HG03378 (cell line): ENCODE measurements around the gene TRIP10.

Experiments
- ATAC-seq: cut with Tn5 transposase; IDR thresholded peaks from one replicate; pipeline ENCODE4 v1.9.1; 2021; ENCODE audit warnings: mild to moderate bottlenecking, moderate library complexity; ENCODE audit not compliant: unreplicated experiment

Gene TRIP10

DNA sequence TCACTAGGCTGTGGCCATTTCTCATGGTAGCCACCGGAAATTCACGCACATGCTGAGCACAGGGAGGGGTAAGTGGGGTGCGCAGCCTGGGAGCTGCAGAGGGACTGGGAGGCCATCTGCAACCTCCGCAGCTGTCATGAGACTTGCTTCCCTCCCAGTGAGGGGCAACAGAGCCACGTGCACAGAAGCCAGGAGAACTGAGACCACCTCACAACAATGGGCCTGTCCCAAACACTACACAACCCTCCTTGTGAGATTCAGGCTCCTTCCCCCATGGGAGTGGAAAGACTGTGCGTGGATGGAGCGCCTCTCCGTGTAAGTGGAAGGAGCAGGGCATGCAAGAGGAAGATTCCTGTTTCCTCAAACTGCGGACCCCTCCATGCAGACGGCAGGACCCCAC is 27.9 kb upstream of the TRIP10 start:
- no peak for ATAC-seq

DNA sequence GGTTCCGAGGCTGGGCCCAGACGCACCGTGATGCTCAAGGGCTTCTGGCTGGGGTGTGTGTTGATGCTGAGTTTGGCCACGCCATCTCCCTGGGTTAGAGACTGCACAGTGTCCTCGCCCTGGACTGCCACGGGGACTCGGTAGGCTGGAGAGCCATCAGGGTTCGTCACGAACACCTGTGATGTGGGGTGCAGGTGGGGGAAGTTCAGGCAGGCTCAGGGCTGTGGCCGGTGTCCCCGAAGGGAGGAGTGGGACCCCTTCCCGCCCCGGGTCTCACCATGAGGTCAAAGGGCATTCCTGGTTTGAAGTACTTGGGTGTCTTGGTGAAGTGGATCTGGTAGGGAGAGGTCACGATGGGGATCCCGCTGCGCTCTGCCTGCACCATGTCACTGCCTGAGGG is 27.2 kb upstream of the TRIP10 start:
- no peak for ATAC-seq

DNA sequence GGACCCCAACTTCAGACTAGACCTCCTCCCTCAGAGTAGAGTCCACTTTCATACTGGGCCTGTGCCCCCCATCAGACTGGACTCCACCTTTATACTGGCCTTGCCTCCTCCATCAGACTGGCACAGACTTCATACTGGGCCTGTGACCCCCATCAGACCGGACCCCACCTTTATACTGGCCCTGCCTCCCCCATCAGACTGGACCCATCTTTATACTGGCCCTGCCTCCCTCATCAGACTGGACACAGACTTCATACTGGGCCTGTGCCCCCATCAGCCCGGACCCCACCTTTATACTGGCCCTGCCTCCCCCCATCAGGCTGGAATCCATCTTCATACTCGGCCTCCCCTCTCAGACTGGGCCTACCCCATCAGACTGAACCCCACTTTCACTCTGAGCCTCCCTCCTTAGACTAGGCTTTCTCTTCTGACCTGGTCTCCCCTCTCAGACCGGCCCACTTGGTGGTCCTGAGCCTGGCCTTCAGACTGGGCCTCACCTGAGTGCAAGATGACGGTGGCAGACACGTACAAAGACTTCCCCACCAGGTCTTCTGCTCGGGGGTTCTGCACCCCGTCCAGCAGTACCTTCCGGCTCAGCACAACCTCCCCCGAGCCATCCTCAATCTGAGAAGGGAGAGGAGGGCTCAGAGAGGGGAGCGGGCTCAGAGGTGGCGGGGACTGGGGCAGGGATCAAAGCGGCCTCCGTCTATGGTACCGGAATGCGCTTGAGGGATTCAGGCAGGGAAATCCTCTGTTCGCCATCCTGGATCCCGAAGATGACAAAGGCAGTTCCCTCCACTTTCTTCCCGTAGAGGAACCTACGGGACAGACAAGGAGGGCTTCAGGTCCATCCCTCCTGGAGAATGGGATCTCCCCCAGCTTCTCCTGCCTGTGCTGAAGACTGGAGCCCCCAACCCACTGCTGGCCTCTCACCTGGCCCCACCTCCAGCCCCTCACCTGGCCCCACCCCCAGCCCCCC is 26.5 kb upstream of the TRIP10 start:
- ATAC-seq: no peak

DNA sequence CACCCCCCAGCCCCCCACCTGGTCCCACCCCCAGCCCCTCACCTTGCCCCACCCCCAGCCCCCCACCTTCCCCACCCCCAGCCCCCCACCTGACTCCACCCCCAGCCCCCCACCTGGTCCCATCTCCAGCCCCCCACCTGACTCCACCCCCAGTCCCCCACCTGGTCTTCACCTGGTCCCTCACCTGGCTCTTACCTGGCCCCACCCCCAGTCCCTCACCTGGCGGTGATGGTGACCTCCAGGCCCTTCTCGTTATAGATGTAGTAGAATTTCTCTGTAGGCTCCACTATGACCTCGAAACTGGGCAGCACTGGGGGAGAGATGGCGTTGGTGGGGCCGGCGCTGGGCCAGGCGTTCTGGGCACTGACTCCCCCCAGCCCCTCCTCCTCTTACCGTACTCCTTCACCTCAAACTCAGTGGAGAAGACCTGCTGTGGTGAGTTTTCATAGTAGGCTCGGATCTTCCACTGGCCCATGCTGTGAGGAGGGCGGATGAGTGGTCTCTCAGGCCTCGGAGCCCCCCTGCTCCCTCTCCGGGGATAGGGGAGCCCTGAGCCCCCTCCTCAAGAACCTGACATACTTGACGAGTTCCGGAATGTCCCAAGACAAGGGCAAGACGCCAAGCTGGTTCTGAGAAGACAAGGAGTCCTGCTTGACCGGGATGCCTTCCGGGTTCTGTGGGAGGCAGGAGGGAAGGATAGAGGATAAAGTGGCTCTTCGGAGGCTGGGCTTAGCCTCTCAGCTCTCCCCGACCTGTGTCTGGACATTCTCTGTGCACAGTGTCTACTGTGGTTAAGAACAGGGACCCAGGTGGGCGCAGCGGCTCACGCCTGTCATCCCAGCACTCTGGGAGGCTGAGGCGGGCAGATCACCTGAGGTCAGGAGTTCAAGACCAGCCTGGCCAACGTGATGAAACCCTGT is 25.4 kb upstream of the TRIP10 start:
- no peak for ATAC-seq

DNA sequence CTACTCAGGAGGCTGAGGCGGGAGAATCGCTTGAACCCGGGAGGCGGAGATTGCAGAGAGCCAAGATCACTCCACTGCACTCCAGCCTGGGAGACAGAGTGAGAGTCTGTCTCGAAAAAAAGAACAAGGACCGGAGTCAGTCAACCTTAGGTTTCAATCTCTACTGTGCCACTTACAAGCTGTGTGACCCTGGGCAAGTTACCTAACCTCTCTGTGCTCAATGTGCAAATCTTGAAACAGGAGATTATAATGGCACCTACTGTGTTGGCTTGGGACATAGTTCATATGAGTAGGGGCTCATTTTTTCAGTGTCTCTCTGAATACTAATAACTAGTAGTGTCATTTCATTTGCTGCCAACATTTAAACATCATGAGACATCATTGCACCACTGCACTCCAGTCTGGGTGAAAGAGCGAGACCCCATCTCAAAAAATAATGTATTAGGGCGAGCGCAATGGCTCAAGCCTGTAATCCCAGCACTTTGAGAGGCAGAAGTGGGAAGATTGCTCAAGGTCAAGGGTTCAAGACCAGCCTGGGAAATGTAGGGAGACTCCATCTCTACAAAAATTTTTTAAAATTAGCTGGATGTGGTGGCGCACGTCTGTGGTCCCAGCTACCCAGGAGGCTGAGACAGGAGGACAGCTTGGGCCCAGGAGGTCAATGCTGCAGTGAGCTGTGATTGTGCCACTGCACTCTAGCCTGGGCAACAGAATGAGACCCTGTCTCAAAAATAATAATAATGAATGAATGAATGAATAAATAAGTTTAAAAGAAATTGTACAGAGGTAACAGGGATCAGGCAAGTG is 24.5 kb upstream of the TRIP10 start:
- ATAC-seq: no peak

DNA sequence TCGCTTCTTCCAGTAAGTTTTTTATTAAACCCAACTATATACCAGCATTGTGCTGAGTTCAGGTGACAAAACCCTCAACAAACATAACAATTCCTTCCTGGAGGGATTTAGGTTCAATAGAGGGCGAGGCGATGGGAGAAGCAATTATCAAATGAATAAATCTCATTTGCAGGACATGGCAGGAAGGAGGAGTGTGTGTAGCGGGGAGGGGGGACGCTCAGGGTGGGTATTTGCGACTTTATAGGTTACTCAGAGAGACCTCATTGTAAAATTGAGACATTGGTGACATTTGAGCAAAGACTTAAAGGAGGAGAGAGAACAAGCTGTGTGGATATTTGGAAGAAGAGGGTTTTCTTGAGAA is 22.9 kb upstream of the TRIP10 start:
- ATAC-seq: no peak

DNA sequence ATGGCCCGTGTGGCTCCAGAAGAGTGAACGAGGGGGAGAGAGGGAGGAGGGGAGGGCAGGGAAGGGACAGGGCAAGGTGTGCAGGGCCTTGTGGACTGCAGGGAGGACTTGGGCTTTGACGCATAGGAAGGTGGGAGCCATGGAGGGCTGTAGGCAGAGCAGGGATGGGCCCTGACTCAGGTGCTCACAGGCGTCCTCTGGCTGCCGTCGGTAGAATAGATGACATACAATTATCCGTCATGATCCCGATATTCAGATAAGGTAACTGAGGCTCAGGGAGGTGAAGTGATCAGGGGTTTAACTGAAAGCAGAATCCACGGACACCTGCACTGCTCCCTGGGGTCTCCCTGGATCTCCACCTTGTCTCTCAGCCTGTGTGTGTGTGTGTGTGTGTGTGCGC is 22.4 kb upstream of the TRIP10 start:
- no peak for ATAC-seq

DNA sequence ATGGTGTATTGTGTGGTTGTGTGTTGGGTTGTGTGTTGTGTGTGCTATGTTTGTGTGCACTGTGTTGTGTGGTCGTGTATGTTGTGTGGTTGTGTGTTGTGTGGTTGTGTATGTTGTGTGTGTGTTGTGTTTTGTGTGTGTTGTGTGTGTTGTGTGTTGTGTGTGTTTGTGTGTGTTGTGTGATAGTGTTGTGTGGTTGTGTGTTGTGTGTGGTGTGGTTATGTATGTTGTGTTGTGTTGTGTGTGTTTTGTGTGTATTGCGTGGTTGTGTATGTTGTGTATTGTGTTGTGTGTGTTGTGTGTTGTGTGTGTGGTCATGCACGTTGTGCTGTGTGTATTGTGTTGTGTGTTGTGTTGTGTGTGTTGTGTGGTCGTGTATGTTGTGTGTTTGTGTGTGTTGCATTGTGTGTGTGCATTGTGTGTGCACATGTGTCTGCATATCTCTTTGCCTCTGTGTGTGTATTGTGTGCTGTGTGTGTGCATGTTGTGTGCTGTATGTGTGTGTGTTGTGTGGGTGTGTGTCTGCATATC is 22.0 kb upstream of the TRIP10 start:
- no peak for ATAC-seq

DNA sequence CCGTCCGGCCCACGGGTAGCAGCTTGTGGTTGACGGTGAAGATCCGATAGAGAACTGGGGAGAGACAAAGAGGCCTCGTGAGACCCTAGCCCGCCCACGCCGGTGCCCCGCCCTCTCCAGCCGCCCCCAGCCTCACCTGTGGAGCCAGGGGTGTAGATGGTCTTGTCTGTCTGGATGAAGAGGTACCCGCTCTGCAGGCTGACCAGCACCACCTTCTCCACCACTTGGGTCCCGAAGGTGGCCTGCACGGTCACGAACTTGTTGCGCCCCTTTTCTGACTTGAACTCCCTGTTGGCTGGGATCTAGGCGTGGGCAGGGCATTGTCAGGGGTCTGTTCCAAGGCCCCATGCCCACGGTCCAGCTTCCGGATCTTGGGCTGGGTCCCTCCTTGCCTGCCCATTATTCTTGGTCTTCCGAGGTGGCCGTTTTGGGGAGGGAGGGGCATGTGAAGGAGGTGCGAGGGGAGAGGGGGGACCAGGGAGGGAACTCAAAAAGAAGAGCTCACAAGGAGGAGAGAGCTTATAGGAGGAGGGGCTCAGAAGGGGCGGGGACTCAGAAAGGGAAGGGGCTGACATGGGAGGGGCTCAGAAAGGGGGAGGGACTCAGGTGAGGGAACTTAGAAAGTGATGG is 21.3 kb upstream of the TRIP10 start:
- ATAC-seq: no peak

DNA sequence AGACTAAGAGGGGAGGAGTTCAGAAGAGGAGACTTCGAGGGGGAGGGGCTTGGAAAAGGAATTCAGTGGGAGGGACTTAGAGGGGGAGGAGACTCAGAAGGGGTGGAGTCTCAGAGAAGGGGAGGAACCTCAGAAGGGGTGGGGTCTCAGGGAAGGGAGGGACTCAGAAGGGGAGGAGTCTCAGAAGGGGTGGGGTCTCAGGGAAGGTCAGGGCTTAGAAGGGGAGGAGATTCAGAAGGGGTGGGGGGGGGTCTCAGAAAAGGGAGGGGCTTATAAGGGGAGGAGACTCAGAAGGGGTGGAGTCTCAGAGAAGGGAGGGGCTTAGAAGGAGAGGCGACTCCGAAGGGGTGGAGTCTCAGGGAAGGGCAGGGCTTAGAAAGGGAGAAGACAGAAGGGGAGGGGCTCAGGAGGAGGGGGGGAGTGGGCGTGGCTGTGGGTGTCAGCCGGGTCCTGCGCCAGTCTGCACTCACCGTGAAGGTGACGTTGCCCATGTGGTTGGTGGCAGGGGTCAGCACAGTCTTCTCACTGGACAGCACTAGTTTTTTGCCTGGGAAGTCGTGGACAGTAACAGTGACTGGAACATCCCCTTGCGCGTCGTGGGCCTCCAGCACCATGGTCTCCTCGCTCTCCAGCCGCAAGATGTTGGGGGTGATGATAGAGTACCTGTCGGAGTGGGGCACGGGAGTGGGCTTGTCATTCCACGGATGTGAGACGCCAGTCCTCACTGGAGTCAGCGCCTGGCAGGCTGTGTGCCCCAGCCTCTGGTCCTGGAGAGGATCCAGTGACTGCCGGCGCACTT is 20.5 kb upstream of the TRIP10 start:
- ATAC-seq: no peak

DNA sequence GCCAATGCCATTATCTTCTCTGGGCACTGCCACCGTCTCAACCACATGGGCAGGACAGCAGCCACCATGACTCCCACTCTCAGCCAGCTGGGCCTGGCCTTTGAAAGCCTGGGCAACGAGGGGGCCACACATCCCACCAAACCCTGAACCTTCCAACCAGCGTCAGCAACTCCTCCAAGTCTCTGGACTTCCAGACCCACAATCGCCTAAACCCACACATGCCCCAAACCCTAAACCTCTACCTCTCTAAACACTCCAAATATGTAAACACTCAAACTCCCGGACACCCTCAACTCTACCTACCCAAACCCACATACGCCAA is 20.0 kb upstream of the TRIP10 start:
- no peak for ATAC-seq

DNA sequence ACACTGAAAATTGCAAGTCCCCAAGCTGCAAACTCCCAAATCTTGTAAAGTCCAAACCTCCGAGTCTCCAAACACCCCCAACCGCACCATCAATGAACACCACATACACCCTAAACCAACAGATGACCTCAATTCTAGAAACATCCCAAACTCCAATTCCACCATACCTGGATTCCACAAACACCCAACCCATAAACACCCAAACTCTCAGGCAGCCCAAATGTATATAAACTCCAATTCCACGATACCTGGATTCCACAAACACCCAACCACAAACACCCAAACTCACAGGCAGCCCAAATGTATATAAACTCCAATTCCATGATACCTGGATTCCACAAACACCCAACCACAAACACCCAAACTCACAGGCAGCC is 19.5 kb upstream of the TRIP10 start:
- no peak for ATAC-seq

DNA sequence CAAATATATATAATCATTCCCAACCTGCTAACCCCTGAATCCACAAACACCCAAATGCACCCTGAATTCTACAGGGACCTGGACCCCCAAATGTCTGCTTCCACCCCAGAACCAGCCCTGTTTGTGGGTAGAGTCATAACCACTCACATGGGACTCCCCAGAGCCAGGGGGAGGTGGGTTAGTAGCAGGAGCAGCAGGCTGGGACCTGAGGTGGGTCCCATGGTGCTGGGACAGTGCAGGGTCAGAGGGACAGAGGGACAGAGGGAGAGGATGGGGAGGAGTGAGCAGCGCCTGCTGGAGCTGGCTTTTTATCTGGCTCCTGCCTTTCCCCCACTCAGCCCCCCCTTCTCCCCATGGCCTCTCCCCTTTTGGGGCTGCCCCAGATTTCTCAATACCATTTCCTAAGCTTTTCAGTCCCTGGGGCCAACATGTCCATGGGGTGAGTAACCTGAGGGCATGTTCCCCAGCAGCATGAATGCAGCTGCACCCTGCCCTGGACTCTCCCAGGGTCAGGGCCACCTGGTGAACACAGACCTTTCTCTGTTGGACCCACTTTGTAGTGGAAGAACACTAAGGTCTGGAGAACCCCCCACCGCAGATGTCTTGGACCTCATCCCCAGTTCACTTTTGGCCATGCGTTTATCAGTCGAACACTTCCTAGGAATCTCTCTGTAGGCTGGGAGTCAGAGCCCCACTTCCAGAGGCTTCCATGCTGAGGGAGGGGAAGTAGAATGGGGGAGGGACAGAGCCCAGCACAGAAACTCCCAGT is 18.9 kb upstream of the TRIP10 start, which contains the start of gene C3:
Gene C3 (minus strand): TSS at position 282 of the 769 bp plus-strand sequence. CDS start 61 bp downstream, at position 221.
- ATAC-seq: no peak

DNA sequence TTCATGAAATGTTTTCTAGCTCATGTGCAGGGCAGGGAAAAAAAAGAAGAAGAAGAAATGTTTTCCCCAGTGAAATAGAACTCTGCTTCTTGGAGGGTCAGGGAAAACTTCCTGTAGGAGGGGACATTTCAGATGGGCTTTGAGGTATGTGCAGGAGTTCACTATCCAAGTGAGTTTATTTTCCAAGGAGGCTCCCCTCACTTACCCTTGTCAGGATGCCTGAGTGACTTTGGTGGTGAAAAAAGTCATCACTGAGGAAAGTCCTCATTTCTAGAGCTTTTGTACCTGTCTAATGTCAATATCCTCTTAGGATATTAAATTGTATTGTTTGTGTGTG is 18.4 kb upstream of the TRIP10 start:
- no peak for ATAC-seq

DNA sequence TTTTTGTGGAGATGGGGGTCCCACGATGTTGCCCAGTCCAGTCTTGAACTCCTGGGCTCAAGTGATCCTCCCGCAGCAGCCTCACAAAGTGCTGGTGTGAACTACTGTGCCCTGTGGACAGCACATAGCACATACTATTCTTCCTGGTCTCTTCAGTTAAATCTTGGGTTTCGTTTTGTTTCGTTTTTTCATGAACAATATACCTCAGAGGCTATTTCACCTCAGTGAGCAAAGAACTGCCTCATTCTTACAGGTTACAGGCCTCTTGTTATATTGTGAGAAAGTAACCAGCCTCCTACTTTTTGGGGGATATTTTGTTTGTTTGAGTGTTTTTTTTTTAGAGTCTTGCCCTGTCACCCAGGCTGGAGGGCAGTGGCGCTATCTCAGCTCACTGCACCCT is 17.7 kb upstream of the TRIP10 start:
- no peak for ATAC-seq

DNA sequence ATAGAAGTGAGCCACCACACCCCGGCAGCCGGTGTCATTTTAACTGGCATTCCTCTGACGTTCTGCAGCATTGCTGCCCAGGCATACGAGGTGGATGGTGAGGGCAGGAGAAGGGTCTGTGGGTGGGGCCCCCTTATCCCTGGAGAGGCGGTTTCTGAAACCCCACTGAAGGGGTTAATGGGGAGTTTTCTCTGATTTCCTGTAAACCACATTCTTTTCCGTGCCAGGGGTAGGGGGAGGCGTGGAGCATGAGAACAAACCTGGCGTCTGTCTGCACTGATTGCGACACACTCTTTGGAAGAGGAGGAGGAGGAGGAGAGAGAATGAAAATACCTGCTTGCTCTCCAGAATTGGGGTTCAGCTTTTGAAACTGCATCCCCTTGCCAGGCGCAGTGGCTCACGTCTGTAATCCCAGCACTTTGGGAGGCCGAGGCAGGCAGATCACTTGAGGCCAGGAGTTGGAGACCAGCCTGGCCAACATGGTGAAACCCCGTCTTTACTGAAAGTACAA is 16.3 kb upstream of the TRIP10 start:
- no peak for ATAC-seq

DNA sequence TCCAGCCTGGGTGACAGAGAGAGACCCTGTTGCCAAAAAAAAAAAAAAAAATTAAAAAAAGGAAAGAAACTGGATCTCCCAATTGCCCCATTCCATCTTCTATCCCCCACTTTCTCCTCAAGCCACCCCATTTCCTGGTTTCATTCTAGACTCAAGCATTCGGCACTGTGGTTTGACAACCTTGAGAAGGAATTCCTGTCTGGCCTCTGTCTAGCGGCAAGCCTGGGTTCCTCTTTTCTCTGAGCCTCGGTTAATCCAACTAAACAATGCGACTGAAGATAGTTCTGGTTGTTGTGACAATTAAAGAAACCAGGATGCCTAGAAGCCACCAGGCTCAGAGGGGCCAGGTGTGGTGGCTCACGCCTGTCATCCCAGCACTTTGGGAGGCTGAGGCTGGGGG is 15.7 kb upstream of the TRIP10 start:
- no peak for ATAC-seq

DNA sequence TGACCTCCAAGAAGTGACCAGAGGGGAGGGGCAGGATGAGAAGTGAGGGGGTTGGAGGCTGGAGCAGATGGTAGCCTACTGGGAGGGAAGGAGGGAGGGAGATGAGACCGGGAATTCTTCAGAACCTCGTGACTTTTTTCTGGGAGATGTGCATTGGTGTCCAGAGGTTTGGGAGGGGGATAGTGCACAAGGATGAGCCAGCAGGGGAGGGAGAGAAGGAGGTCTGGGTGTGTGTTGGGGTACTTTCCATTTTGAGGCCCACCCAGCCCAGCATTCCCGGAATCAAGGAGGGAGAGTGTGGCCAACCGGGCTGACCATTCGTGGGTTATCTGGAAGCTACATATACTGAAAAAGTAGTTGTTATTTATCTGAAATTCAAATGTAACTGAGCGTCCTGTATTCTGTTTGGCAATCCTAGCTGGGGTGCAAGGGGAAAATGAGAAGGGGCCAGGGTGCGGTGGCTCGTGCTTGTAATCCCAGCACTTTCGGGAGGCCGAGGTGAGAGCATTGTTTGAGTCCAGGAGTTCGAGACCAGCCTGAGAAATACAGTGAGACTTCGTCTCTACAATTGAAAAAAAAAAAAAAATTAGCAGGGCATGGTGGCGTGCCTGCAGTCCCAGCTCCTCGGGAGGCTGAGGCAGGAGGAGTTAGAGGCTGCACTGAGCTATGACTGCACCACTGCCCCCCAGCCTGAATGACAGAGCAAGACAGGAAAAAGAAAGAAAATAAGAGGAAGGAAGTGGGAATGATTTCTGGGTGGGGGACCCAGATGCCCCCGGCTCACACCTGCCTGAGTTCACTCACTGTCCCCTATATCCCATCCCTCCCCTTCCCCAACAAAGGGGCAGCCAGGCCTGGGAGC is 14.6 kb upstream of the TRIP10 start:
- ATAC-seq: no peak
